ENCODE results near the gene RPS6KB1.
"Not testable (repeated sequence)": the region's sequence is repeated elsewhere in the genome, so short reads cannot be mapped to it uniquely, and the experiment has no call there.

The RPS6KB1 gene

DNA sequence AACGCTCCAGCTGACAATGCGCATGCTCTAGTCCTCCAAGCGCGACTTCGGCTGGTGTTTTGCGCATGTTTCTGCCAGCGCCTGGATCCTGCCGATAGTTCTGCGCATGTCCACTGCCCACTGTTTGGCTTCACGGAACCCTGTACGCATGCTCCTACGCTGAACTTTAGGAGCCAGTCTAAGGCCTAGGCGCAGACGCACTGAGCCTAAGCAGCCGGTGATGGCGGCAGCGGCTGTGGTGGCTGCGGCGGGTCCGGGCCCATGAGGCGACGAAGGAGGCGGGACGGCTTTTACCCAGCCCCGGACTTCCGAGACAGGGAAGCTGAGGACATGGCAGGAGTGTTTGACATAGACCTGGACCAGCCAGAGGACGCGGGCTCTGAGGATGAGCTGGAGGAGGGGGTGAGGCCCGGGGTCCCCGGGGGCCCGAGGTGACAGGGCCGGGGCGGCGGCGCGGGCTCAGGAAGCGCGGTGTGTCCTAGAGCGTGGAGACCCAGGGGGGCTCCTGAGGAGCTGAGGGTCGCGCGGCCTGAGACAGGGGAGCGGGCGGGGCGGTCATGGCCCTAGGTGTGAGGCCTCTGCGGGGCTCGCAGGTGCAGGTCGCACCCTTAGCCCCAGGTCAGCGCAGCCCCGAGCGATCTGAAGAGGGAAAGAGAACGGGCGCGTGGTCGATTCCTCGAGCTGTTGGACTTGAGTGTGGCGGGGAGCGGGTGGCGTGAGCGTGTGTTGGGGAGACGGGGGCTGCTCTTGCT, at the start of gene RPS6KB1, which contains the start of gene TUBD1:
Gene RPS6KB1, plus strand, starts transcription at position 198 of the 752 bp plus-strand sequence. Its CDS starts 64 bp downstream, at position 262.
Gene TUBD1, minus strand, starts transcription at position 20 of the 752 bp plus-strand sequence. CDS start 1,941 bp downstream, outside the sequence.
- peak; percentile 94 for DNase-seq

DNA sequence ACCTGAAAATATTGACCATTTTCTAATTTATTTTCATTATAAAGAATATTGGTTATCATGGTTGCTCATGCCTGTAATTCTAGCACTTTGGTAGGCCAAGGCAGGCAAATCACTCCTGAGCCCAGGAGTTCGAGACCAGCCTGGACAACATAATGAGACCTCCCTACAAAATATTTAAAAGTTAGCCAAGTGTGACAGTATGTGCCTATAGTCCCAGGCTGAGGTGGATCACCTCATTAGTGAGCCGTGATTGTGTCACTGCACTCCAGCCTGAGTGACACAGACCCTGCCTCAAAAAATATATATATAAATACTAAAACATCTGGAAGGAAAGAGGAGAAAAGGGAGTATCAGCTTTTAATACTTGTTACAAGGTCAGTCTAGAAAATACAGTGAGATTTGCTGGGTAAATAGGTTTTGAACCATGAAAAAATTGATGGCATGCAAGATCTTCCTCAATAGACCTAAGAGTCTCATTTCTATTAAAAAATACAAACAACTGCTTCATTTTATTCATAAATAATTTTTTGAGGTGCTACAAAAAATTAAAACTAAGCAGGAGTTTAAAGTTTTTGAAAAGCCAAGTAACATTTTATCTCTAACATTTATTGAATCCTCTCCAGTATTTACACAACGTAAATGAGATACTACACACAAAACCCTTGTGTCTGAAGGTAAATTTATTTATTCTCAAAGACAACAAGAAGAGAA, 47.9 kb upstream of the RPS6KB1 start:
- DNase-seq, result no peak

DNA sequence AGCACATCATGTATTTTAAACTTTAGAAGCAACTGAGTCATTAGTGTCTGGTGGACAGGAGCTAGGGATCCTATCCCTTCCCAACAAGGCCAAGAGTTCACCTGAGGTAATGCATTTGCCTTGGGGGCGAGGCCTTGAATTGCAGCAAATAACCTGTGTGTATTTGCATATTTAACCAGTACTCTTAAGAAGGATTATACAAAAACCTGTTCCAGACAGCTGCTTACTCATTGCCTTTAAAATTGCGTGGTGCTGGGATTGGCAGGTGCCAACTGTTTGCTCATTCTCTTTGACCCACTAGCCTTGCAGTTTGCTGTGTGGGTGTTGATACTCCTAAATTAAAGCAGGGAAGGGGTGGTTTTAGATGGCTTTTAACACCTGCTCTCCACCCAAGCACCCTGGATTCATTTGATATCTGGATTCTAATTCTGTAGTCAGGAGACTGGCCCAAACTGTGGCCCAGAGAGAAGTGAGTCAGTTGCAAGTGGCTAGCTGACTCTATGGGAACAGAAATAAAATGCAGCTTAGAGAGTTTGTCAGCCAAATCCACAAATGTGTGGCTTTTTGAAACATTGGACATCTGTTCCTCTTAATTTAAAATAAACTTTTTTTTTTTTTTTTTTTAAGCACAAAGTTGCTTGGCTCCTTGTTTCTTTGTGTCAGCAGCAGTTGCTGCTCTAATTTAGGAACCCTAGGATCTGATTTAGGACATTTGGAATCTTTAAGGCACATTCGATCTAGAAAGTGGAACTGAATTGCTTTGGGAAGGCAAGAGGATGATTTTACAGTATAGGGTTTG, 47.1 kb upstream of the RPS6KB1 start:
- peak; percentile 66 for DNase-seq

DNA sequence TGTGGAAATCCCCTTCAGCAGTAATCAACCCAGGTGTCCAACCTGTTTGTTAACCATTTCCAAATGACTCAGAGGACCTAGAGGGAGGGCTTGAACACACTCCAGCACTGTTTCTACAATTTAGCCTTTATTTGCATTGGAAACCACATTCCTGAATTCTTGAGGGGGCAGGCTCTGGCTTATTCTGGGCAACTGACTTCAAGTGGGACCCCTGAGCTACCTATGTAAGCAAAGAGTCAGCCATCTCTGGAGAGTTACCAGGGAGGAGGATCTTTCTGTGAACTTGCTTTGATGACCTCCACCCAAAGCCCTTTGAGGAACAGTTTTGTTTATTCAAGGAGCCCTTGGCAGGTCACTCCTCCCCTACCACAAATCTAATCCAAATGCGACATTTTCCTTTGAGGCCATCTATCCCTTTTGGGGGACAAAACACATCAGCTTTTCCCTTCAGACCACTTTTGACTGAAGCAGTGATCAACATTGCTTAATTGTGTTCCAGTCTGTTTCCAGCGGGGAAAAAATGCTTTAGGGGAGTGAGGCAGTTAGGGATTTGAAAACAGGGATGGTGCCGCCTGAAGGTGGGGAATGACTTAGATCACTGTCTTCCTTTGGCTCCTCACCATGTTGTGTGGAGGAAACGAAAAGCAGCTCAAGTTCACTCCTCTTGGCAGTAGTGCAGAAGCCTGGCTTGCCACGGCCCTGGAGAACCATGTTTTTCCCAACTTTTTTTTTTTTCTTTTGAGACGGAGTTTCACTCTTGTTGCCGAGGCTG, 46.3 kb upstream of the RPS6KB1 start:
- DNase-seq, result peak; percentile 72

DNA sequence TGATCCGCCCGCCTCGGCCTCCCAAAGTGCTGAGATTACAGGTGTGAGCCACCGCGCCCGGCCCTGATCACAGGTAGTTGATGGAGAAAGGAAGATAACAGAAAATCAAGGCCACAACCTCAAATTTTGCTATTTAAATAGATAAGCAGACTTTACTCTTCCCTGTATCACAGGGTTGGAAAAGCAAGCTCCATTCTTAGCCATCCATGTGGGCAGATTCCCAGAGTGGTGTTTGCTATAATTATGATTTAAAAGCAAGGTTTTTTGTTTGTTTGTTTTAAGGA, 44.6 kb upstream of the RPS6KB1 start:
- DNase-seq, result no peak

DNA sequence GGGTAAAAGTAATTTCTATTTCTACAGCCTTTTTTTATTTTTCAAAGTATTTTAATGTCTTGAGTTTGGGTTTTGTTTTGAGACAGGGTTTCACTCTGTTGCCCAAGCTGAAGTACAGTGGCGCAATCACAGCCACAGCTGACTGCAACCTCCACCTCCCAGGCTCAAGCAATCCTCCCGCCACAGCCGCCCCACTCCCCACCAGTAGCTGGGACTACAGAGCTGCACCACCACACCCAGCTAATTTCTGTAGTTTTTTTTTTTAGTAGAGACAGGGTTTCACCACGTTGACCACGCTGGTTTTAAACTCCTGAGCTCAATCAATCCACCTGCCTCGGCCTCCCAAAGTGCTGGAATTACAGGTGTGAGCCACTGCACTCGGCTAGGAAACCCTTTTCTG, 44.1 kb upstream of the RPS6KB1 start:
- DNase-seq, result no peak

DNA sequence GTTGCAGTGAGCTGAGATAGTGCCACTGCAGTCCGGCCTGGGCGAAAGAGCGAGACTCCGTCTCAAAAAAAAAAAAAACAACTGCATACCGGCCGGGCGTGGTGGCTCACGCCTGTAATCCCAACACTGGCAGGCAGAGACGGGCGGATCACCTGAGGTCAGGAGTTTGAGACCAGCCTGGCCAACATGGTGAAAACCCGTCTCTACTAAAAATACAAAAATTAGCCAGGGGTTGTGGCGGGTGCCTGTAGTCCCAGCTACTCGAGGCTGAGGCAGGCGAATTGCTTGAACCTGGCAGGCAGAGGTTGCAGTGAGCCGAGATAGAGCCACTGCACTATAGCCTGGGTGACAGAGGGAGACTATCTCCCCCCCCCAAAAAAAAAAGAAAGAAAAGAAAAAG, 42.6 kb upstream of the RPS6KB1 start:
- DNase-seq, result not testable (repeated sequence)

DNA sequence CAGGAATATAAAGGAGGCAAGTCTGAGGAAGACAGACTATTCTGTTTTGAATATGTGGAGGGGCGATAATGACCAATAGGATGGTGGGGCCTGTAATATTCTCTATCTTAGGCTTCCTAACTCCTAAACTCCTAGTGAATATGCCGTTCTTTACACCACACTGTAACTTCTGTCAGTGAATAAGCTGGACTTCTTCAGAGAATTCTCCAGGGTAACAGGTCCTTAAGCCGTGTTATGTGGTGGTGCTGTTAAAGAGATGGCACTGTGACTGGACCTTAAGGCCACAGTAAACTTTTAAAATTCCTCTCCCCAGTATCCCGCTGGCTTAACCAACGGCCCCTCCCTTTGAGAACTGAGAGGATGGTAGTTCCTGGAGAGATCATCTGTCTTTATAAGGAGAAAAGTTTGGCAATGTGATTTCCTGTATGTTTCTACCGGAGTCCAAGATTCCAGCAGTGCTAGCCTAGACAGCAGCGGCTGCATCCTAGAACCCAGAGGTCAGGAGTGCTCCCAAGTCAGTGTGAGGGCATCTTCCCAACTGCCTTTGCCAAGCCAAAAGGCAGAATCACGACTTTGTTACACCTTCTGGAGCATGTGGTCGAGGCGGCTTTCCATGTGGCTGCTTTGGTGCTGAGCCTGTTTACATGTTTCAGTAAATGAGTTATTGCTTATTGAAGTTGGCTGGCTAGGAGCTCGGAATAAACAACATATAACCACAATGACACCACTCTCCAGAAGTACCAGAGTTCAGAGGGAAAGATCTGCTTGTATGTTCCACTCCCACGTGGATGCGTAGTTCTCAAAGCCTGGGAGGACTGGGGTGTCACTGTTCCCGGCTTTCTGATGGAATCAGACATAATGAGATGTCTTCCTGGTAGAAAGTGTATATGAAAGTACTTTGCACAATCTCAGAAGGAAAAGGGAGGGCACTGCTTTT, 41.2 kb upstream of the RPS6KB1 start:
- no peak for DNase-seq

DNA sequence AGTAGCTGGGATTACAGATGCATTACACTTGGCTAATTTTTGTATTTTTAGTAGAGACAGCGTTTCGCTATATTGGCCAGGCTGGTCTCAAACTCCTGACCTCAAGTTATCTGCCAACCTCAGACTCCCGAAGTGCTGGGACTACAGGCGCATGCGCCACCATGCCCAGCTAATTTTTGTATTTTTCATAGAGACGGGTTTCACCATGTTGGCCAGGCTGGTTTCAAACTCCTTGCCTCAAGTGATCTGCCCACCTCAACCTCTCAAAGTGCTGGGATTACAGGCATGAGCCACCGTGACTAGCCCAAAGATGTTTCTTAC, 40.1 kb upstream of the RPS6KB1 start:
- DNase-seq, result not testable (repeated sequence)

DNA sequence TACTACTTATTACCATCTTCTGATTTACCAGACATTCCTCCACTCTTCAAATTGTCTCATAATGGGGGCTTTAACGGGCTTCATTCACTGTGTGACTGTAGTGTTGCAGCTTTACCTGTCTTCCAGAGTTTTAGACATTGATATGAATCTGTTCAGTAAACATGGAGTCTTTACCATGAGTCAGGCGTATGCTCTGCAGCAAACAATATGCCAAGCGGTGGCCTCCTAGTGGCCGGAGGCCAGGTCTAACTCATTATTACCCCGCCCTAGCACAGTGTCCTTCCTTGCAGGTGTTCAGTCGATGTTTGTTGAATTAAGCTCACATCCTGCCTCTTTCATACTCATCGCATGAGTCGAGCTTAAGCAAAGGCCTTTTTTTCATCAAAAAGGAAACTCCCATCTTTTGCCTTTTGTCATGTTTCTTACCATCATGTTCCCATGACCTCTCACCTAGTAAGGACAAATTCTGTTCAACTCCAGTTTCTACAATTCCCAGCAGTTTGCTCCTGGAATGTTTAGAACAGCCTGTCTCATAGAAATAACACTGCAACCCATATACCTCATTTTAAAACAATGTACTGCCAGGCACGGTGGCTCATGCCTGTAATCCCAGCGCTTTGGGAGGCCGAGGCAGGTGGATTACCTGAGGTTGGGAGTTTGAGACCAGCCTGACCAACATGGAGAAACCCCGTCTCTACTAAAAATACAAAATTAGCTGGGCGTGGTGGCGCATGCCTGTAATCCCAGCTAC, 39.6 kb upstream of the RPS6KB1 start:
- DNase-seq, result peak; percentile 70

DNA sequence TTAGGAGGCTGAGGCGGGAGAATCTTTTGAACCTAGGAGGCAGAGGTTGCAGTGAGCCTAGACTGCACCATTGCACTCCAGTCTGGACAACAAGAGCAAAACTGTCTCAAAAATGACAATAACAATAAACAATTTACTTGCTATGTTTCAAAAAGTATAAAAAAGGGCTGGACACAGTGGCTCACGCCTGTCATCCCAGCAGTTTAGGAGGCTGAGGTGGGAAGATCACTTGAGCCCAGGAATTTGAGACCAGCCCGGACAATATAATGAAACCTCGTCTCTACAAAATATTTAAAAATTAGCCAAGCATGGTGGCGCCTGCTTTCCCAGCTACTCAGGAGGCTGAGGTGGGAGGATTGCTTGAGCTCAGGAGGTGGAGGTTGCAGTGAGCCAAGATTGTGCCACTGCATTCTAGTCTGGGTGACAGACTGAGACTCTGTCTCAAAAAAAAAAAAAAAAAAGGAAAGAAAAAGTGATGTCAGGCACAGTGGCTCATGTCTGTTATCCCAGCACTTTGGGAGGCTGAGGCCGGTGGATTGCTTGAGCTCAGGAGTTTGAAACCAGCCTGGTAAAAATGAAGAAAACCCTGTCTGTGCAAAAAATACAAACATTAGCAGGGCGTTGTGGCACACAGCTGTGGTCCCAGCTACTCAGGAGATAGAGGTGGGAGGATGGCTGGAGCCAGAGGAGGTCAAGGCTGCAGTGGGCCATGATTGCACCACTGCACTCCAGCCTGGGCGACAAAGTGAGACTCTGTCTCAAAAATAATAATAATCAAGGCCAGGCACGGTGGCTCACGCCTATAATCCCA, 38.8 kb upstream of the RPS6KB1 start:
- DNase-seq, result not testable (repeated sequence)

DNA sequence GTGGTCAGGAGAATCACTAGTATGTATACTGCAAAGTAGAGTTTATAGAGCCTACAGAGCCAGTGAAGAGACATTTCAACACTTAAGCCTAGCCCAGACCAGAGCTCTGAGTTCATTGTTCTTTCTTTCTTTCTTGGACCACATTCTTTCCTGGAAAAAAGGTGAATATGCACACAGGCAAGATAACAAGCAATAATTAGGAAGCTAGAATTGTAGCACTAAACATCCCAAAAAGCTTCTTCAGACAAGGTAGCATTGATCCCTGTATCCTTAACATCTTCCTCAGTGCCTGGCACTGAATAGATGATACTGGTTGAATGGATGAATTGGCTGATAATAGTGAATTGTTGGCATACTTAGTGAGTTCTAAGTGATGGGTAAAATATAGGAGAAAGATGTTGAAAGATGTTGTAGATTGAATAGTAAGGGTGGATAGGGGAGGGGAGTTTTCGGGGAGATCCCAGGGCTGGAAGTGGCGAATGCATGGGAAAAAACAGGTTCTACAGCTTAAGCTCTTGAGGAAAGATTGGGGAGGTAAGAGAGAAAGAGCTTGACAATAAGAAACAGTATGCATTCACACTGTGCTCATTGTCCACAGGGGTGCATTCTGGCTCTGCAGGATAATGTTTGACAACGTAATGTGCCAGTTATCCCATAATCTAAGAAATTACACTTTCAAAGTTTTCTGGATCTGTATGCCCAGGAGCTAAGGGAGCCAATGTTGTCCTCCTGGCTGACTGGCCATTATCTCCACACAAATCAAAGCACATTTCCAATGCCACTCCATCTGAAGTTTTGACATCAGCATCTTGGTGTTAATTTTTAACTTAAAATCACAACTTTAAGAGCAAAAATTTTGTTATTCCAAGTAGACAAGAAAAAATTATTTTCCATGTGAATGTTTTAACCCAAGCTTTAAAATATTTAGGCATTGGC, 35.8 kb upstream of the RPS6KB1 start:
- no peak for DNase-seq

DNA sequence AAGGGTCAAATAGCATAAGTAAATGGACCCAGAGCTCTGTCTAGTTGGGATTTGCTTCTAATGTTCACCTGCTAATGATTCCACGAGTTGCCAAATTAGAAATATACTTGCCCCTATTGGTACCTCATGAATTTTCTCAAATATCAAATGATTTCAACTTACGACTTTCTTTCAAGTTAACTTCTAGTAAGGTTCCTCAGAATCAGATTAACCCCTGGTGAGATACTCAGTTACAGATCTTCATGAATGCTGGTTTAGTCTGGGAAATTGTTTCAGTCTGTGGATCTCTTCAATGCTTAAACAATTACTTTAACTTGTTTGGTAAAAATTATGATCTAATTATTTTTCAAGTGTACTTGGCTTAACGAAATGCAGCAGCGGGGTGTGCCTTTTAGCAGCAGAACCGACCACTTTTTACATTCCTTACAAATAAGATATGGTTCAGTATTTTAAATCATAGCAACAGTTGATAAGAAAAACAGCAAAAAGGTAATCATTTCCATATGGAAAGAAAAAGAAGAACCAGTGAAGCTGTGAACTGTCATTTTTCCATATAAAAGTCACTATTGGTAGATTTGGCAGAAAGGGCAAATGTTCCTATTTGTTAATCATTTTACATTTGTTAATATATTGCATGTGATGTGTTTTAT, 34.6 kb upstream of the RPS6KB1 start:
- no peak for DNase-seq

DNA sequence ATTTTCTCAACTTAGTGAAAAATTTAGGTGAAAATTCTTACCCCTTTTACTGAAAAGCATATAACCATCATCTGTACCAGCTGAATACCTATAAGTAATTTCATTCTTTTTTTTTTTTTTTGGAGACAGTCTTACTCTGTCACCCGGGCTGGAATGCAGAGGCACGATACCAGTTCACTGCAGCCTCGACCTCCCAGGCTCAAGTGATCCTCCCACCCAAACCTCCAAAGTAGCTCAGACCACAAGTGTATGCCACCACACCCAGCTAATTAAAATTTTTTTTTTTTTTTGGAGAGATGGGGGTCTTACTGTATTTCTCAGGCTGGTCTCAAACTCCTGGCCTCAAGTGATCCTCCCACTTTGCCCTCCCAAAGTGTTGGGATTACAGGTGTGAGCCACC, 34.0 kb upstream of the RPS6KB1 start:
- DNase-seq, result no peak

DNA sequence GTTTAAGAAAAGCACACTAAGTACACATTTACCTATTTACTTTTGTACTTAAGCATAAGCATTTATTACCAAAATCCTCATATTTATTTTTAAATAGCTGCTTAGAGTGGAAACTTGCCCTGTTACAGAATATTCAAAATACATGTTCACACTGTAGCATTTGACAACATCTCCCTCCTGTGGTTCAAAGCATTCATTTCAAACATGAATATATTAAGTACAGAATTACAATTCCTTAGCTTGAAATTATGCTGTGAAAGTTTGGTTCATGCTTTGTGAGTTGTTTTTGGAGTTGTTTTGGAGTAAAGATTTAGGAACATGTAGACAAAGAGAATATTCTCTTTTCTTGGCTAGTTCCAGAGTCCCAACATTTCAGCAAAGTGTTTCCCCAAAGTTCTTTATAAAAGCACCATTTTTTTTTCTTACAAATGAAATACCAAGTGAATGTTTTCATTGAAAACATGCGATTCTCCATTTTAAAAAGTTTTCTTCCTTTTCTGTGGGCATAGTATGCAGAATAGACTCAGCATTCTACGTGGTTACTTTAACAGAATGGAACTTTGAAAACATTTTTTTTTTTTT, 33.4 kb upstream of the RPS6KB1 start:
- no peak for DNase-seq

DNA sequence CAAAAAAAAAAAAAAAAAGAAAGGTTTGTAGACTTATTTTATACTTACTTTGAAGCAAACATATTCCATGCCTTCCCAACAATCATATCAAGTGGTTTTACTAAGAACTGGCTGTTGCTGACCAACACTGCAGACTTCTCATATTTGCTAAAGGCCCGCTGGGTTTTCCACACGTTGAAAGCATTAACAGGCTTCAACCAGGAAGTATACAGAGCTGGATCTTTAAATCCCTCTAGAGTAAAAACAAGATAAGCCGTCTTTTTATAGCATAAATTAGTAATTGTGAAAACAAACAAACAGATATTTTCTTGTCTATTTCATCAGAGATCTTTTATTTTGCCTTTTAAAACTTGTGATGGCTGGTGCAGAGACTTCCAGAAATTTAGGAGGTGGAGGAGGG, 29.3 kb upstream of the RPS6KB1 start:
- DNase-seq, result no peak

DNA sequence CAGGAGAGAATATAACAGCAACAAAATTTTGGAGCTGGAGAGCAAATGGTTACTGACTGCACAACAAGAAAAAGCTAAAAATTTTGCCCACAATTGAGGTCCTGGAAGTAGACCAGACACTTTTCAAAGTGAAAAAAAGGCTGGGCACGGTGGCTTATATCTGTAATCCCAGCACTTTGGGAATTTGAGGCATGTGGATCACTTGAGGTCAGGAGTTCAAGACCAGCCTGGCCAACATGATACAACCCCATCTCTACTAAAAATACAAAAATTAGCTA, 23.0 kb upstream of the RPS6KB1 start:
- no peak for DNase-seq

DNA sequence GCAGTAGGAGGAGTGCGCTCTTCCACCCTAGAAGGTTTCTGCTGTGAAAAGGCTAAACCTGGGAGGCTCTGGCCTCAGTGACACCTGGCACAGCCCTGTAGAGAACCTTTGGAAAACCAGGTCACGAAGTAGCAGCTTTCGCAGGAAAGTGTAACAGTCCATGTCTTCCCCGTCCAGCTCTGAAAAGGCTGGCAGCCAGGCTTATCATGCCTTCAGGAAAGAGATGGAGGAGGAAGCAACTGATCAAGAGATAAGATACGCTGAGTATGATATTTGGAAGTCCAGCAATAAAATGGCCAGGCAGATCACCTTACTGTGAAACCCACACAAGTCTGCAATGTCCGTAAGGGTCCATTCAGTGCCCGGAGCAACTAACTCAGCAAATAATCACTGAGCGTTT, 22.4 kb upstream of the RPS6KB1 start:
- no peak for DNase-seq
